ENCODE data around the gene SPDYE1.

DNA sequence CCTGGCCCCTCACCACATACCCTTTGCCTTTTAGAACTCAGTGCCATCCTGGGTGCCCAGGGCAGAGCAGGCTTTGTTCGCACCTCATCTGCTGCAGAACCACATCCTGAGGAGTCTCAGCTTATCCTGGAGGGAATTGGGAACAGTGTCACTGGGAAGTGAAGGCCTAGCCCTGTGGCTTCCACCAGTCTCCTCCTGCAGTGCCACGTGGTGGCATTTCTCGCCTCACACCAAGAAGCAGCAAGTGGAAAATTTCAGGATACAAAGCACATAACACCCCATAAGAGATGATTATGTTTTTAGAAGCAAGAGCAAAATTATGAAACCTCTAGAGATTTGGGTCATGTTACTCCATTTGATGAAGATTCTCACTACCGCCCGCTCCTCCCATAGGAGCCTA lies 44.6 kb upstream of the SPDYE1 start:
- TF ChIP-seq, protein P1, sequence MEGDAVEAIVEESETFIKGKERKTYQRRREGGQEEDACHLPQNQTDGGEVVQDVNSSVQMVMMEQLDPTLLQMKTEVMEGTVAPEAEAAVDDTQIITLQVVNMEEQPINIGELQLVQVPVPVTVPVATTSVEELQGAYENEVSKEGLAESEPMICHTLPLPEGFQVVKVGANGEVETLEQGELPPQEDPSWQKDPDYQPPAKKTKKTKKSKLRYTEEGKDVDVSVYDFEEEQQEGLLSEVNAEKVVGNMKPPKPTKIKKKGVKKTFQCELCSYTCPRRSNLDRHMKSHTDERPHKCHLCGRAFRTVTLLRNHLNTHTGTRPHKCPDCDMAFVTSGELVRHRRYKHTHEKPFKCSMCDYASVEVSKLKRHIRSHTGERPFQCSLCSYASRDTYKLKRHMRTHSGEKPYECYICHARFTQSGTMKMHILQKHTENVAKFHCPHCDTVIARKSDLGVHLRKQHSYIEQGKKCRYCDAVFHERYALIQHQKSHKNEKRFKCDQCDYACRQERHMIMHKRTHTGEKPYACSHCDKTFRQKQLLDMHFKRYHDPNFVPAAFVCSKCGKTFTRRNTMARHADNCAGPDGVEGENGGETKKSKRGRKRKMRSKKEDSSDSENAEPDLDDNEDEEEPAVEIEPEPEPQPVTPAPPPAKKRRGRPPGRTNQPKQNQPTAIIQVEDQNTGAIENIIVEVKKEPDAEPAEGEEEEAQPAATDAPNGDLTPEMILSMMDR (tag by site-specific recombination; IDR thresholded peaks at IDR 0.05): no peak
- TF ChIP-seq, protein P2, sequence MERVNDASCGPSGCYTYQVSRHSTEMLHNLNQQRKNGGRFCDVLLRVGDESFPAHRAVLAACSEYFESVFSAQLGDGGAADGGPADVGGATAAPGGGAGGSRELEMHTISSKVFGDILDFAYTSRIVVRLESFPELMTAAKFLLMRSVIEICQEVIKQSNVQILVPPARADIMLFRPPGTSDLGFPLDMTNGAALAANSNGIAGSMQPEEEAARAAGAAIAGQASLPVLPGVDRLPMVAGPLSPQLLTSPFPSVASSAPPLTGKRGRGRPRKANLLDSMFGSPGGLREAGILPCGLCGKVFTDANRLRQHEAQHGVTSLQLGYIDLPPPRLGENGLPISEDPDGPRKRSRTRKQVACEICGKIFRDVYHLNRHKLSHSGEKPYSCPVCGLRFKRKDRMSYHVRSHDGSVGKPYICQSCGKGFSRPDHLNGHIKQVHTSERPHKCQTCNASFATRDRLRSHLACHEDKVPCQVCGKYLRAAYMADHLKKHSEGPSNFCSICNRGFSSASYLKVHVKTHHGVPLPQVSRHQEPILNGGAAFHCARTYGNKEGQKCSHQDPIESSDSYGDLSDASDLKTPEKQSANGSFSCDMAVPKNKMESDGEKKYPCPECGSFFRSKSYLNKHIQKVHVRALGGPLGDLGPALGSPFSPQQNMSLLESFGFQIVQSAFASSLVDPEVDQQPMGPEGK (tag by site-specific recombination; IDR thresholded peaks at IDR 0.05): no peak
- TF ChIP-seq ZNF16 (tag by site-specific recombination; IDR thresholded peaks at IDR 0.05; ENCODE audit: low read depth) (no peak), ZFHX2 (tag by site-specific recombination; conservative IDR thresholded peaks at IDR 0.05) (no peak), REPIN1 (tag by site-specific recombination; IDR thresholded peaks at IDR 0.05; ENCODE audit: low read depth) (no peak), KLF16 (tag by site-specific recombination; IDR thresholded peaks at IDR 0.05) (no peak), ZNF121 (tag by site-specific recombination; IDR thresholded peaks at IDR 0.05) (no peak), ZNF707 (tag by site-specific recombination; IDR thresholded peaks at IDR 0.05) (no peak), ZNF133 (tag by site-specific recombination; IDR thresholded peaks at IDR 0.05) (no peak), PBX3 (CRISPR knock-in tag; IDR thresholded peaks at IDR 0.05) (no peak), ZNF48 (tag by site-specific recombination; IDR thresholded peaks at IDR 0.05) (no peak)
